GM10248 (cell line): Measurements from ENCODE around the gene KCNMB2.

Experiments
- CTCF ChIA-PET: fragments of 300-600 bp; sonication (Branson Sonifier 250); formaldehyde crosslinking; extraction: SDS; loops from one replicate; lab custom pipeline; 2021; ENCODE audit warnings: antibody characterized with exemption; lab: Yijun Ruan, JAX
- POLR2A ChIA-PET: fragments of 350-650 bp; sonication (Branson Sonifier 250); formaldehyde crosslinking; extraction: SDS; loops from one replicate; lab custom pipeline; 2020; ENCODE audit warnings: antibody characterized with exemption; lab: Yijun Ruan, JAX
- DNase-seq: peaks from one replicate; pipeline ENCODE4 v3.0.0; 2012; ENCODE audit errors: extremely low spot score
- CTCF ChIP-seq: IDR thresholded peaks from 2 replicates; pipeline ENCODE4 v1.5.1; 2012; ENCODE audit warnings: mild to moderate bottlenecking, low read depth; ENCODE audit errors: extremely low read depth, missing control alignments, control extremely low read depth

Gene KCNMB2

GRCh38 chr3:178841011-178841410 lies 304.8 kb downstream of the KCNMB2 start:
- no peak for TF ChIP-seq CTCF
- no peak for DNase-seq
- ChIA-PET CTCF (no interaction called here), POLR2A (no interaction called here)

GRCh38 chr3:178844916-178845315 lies 308.7 kb downstream of the KCNMB2 start:
- no peak for TF ChIP-seq CTCF
- ChIA-PET CTCF (interaction anchor here (0.6 to 1.0 kb wide), 4 partner anchors 10 to 404 kb away, joined by 3 read pairs; no protein-coding TSS in a partner anchor), POLR2A (no interaction called here)
- DNase-seq = no peak

- TF ChIP-seq CTCF = no peak
- POLR2A ChIA-PET = no interaction called here
- CTCF ChIA-PET = interaction anchor here (0.8 to 1.8 kb wide), 3 partner anchors 9 to 22 kb away, joined by 3 to 4 read pairs (median 3); no protein-coding TSS in a partner anchor
- no peak for DNase-seq
Observed at GRCh38 chr3:178845420-178846118, 309.3 kb downstream of the KCNMB2 start.

GRCh38 chr3:178847190-178847589 lies 311.0 kb downstream of the KCNMB2 start:
- no peak for DNase-seq
- POLR2A ChIA-PET = no interaction called here
- CTCF ChIA-PET = interaction anchor here (1.8 kb wide), 1 partner anchor 24 kb away, joined by 4 read pairs; no protein-coding TSS in a partner anchor
- TF ChIP-seq CTCF = no peak

GRCh38 chr3:178849199-178849910 lies 313.1 kb downstream of the KCNMB2 start:
- DNase-seq = no peak
- CTCF ChIA-PET = interaction anchor here (1.5 to 1.8 kb wide), 2 partner anchors 16 to 20 kb away, joined by 4 read pairs; no protein-coding TSS in a partner anchor
- POLR2A ChIA-PET = no interaction called here
- TF ChIP-seq CTCF = no peak

- DNase-seq = no peak
- TF ChIP-seq CTCF = no peak
- ChIA-PET POLR2A (no interaction called here), CTCF (interaction anchor here (1.8 kb wide), 1 partner anchor 17 kb away, joined by 4 read pairs; no protein-coding TSS in a partner anchor)
Observed at GRCh38 chr3:178850450-178851190, 314.4 kb downstream of the KCNMB2 start.
